HCT116 (cell line): Measurements from ENCODE around the gene LYPD3. TPM values are rescaled to one million over a fixed set of nuclear protein-coding genes. Genes with fewer than 3 reads are reported as not detected.

Experiments
- ATAC-seq: fragments of 200-7000 bp; cut with Tn5 transposase; 2 replicates; pipeline ENCODE4 v1.9.1; 2020; ENCODE audit warnings: mild to moderate bottlenecking, moderate library complexity
- BruUV-seq: library from RNA; stranded (reverse); fragments of 400-500 nt; replicated peaks from 2 replicates; lab custom pipeline; 2021; lab: Mats Ljungman, UMichigan
- CTCF ChIA-PET: fragments of 300-600 bp; sonication (Branson Sonifier 250); formaldehyde crosslinking; loops from one replicate; lab custom pipeline; 2021; ENCODE audit warnings: antibody characterized with exemption; lab: Charles Lee
- POLR2A ChIA-PET: fragments of 300-600, 350-600 bp; sonication (Branson Sonifier 250); formaldehyde crosslinking; loops from one replicate; lab custom pipeline; 2021; ENCODE audit warnings: antibody characterized with exemption; lab: Charles Lee
- RAD21 ChIA-PET, 2 experiments: fragments of 300-600 bp; sonication (Branson Sonifier 250); formaldehyde crosslinking; loops; one replicate each; lab custom pipeline; 2023; ENCODE audit warnings: low total read pairs in 2 of 2; ENCODE audit not compliant: uncharacterized antibody in 2 of 2, unreplicated experiment in 2 of 2, low non-redundant PET in 1 of 2; lab: Charles Lee
- DNase-seq: peaks from one replicate; pipeline ENCODE4 v3.0.0-alpha.2; 2010; ENCODE audit warnings: low read depth, low spot score
- H2AFZ ChIP-seq: fragments of 200-600 bp; shearing (Covaris generic), sonication (generic); 2 replicates; pipeline ENCODE4 v1.6.1; 2017; ENCODE audit warnings: low read depth, mixed run types, mixed read lengths, antibody characterized with exemption, low read length; ENCODE audit not compliant: poor library complexity, severe bottlenecking
- H3K27ac ChIP-seq: 2 replicates; pipeline ENCODE4 v1.5.1; 2012; ENCODE audit warnings: low read depth, low read length
- H3K27me3 ChIP-seq: fragments of 200-600 bp; sonication (generic); 2 replicates; pipeline ENCODE4 v1.6.1; 2016; ENCODE audit warnings: mixed run types, low read length, mixed read lengths; ENCODE audit not compliant: insufficient read depth
- H3K36me3 ChIP-seq, 2 experiments: fragments of 200-500 bp in 1 of 2; fragments of 200-600 bp in 1 of 2; sonication (Bioruptor generic) in 1 of 2; sonication (generic) in 1 of 2; 2 replicates each; pipeline versions ENCODE4 v1.5.1 to v1.6.1; 2014 to 2016; ENCODE audit warnings: low read length in 2 of 2, inconsistent platforms in 1 of 2, mixed read lengths in 1 of 2, mixed run types in 1 of 2; ENCODE audit not compliant: insufficient read depth in 2 of 2, control insufficient read depth in 1 of 2
- H3K4me1 ChIP-seq, 2 experiments: fragments of 200-600 bp in 1 of 2; sonication (generic) in 1 of 2; 2 replicates each; pipeline versions ENCODE4 v1.5.1 to v1.6.1; 2012 to 2017; ENCODE audit warnings: low read length in 2 of 2, inconsistent platforms in 1 of 2, mild to moderate bottlenecking in 1 of 2, mixed read lengths in 1 of 2, mixed run types in 1 of 2, moderate library complexity in 1 of 2; ENCODE audit not compliant: insufficient read depth in 2 of 2, control insufficient read depth in 1 of 2
- H3K4me2 ChIP-seq: fragments of 200-600 bp; sonication (generic); 2 replicates; pipeline ENCODE4 v1.6.1; 2017; ENCODE audit warnings: mixed run types, low read length, mixed read lengths
- H3K4me3 ChIP-seq, 2 experiments: fragments of 200-600 bp in 1 of 2; sonication (generic) in 1 of 2; replicated peaks in 1 of 2; 2 replicates each; pipeline ENCODE4 v1.5.1; 2011 to 2016; ENCODE audit warnings: low read length in 2 of 2, control low read depth in 1 of 2, low read depth in 1 of 2, mild to moderate bottlenecking in 1 of 2, mixed read lengths in 1 of 2, mixed run types in 1 of 2
- H3K79me2 ChIP-seq: fragments of 200-600 bp; sonication (generic); 2 replicates; pipeline ENCODE4 v1.6.1; 2017; ENCODE audit warnings: mild to moderate bottlenecking, mixed run types, low read length, moderate library complexity, mixed read lengths; ENCODE audit not compliant: insufficient read depth
- H3K9ac ChIP-seq: fragments of 200-600 bp; sonication (generic); 2 replicates; pipeline ENCODE4 v1.6.1; 2016; ENCODE audit warnings: low read length, mixed read lengths
- H3K9me2 ChIP-seq: fragments of 200-600 bp; sonication (generic), shearing (Covaris generic); 2 replicates; pipeline ENCODE4 v1.6.1; 2017; ENCODE audit warnings: mixed run types, mild to moderate bottlenecking, moderate library complexity; ENCODE audit not compliant: insufficient read depth
- H3K9me3 ChIP-seq, 2 experiments: fragments of 200-500 bp in 1 of 2; fragments of 200-600 bp in 1 of 2; sonication (Bioruptor generic) in 1 of 2; sonication (generic) in 1 of 2; 2 replicates each; pipeline ENCODE4 v1.6.1; 2014 to 2017; ENCODE audit warnings: low read length in 2 of 2, mixed read lengths in 2 of 2, inconsistent platforms in 1 of 2, low read depth in 1 of 2, mild to moderate bottlenecking in 1 of 2, mixed run types in 1 of 2, moderate library complexity in 1 of 2; ENCODE audit not compliant: control insufficient read depth in 1 of 2, insufficient read depth in 1 of 2
- H4K20me1 ChIP-seq: fragments of 200-600 bp; sonication (generic), shearing (Covaris generic); 2 replicates; pipeline ENCODE4 v1.6.1; 2017; ENCODE audit warnings: mixed run types, mild to moderate bottlenecking, moderate library complexity; ENCODE audit not compliant: insufficient read depth
- CTCF ChIP-seq, 3 experiments: fragments of 200-600 bp in 1 of 3; sonication (generic) in 1 of 3; IDR thresholded peaks in 2 of 3; conservative IDR thresholded peaks in 1 of 3; 2 replicates each; pipeline ENCODE4 v1.5.1; 2012 to 2017; ENCODE audit warnings: low read depth in 2 of 3, low read length in 2 of 3, antibody characterized with exemption in 1 of 3, borderline replicate concordance in 1 of 3, control low read depth in 1 of 3, mild to moderate bottlenecking in 1 of 3, mixed read lengths in 1 of 3, mixed run types in 1 of 3, moderate library complexity in 1 of 3; ENCODE audit not compliant: insufficient read depth in 1 of 3
- EGR1 ChIP-seq: IDR thresholded peaks from 2 replicates; pipeline ENCODE4 v1.6.1; 2012; ENCODE audit warnings: low read depth
- ELF1 ChIP-seq: IDR thresholded peaks from 2 replicates; pipeline ENCODE4 v1.6.1; 2012; ENCODE audit warnings: low read depth, borderline replicate concordance
- EZH2 ChIP-seq: fragments of 200-600 bp; sonication (generic); IDR thresholded peaks from 2 replicates; pipeline ENCODE4 v1.6.1; 2017; ENCODE audit warnings: antibody characterized with exemption, mixed run types
- EZH2phosphoT487 ChIP-seq: fragments of 200-600 bp; IDR thresholded peaks from 2 replicates; pipeline ENCODE4 v1.6.1; 2018; ENCODE audit warnings: antibody characterized with exemption, borderline replicate concordance
- FOSL1 ChIP-seq: IDR thresholded peaks from 2 replicates; pipeline ENCODE4 v1.6.1; 2012; ENCODE audit warnings: low read depth
- JUND ChIP-seq: IDR thresholded peaks from 2 replicates; pipeline ENCODE4 v1.6.1; 2012
- MAX ChIP-seq: IDR thresholded peaks from 2 replicates; pipeline ENCODE4 v1.6.1; 2012
- POLR2A ChIP-seq: IDR thresholded peaks from 2 replicates; pipeline ENCODE4 v1.7.0; 2011; ENCODE audit warnings: borderline replicate concordance; ENCODE audit not compliant: insufficient read depth, insufficient read length; ENCODE audit errors: extremely low read depth
- RAD21 ChIP-seq: IDR thresholded peaks from 2 replicates; pipeline ENCODE4 v1.6.1; 2012; ENCODE audit warnings: low read depth, mild to moderate bottlenecking
- SP1 ChIP-seq: IDR thresholded peaks from 2 replicates; pipeline ENCODE4 v1.6.1; 2012; ENCODE audit warnings: low read depth
- TCF7L2 ChIP-seq: IDR thresholded peaks from 2 replicates; pipeline ENCODE4 v1.7.0; 2011; ENCODE audit warnings: borderline replicate concordance, inconsistent platforms; ENCODE audit not compliant: insufficient read depth, insufficient read length; ENCODE audit errors: extremely low read depth
- YY1 ChIP-seq: IDR thresholded peaks from 2 replicates; pipeline ENCODE4 v1.6.1; 2011; ENCODE audit warnings: low read length, low read depth, moderate library complexity, mild to moderate bottlenecking; ENCODE audit not compliant: insufficient replicate concordance; ENCODE audit errors: extremely low read depth
- ZBTB33 ChIP-seq: IDR thresholded peaks from 2 replicates; pipeline ENCODE4 v1.6.1; 2011; ENCODE audit warnings: mild to moderate bottlenecking, low read length, moderate library complexity; ENCODE audit not compliant: insufficient replicate concordance; ENCODE audit errors: extremely low read depth
- ZFX ChIP-seq: fragments of 450-650 bp; IDR thresholded peaks from 2 replicates; pipeline ENCODE4 v1.6.1; 2017
- intact Hi-C: fragments of 100-400 bp; cut with micrococcal nuclease; formaldehyde crosslinking; loops from 2 replicates; pipeline ENCODE4 v1.10.0; 2022
- total RNA-seq: library from RNA; stranded (reverse); gene quantifications from one replicate; pipeline ENCODE4 v1.2.1, GENCODE V29; 2021; ENCODE audit not compliant: unreplicated experiment
- TF ChIP-seq, protein P1 (sequence below): IDR thresholded peaks from 2 replicates; pipeline ENCODE4 v1.6.1; 2012; ENCODE audit warnings: low read depth

LYPD3 gene
- total RNA-seq, 1 experiment from 2014 or later, result 3.6 TPM

DNA sequence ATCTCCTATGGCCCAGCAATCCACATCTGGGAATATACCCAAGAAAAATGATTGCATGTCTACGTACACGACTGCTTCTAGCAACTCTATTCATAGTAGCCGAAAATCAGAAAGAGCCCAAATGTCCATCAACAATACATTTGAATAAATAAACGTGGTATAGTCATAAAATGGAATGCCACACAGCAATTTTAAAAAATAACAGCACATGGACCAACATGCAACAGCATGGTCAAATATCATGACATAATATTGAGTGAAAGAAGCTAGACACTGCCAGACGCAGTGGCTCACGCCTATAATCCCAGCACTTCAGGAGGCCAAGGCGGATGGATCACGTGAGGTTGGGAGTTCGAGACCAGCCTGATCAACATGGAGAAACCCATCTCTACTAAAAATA lies 34.4 kb downstream of the LYPD3 start:
- no peak overlapping the region for H3K27ac ChIP-seq
- DNase-seq, result no peak
- TF ChIP-seq ZBTB33 (no peak), CTCF (IDR thresholded peaks at IDR 0.05 in 2 of 3, conservative IDR thresholded peaks at IDR 0.05 in 1 of 3; ENCODE audit: borderline replicate concordance in 1 of 3, insufficient read depth in 1 of 3, low read depth in 2 of 3, low read length in 2 of 3) (no peak), EZH2phosphoT487 (no peak), EGR1 (no peak), FOSL1 (no peak), ZFX (no peak), YY1 (no peak), MAX (no peak), SP1 (no peak), RAD21 (no peak), POLR2A (no peak), JUND (no peak), ELF1 (no peak), TCF7L2 (no peak), EZH2 (no peak)
- TF ChIP-seq, protein P1, sequence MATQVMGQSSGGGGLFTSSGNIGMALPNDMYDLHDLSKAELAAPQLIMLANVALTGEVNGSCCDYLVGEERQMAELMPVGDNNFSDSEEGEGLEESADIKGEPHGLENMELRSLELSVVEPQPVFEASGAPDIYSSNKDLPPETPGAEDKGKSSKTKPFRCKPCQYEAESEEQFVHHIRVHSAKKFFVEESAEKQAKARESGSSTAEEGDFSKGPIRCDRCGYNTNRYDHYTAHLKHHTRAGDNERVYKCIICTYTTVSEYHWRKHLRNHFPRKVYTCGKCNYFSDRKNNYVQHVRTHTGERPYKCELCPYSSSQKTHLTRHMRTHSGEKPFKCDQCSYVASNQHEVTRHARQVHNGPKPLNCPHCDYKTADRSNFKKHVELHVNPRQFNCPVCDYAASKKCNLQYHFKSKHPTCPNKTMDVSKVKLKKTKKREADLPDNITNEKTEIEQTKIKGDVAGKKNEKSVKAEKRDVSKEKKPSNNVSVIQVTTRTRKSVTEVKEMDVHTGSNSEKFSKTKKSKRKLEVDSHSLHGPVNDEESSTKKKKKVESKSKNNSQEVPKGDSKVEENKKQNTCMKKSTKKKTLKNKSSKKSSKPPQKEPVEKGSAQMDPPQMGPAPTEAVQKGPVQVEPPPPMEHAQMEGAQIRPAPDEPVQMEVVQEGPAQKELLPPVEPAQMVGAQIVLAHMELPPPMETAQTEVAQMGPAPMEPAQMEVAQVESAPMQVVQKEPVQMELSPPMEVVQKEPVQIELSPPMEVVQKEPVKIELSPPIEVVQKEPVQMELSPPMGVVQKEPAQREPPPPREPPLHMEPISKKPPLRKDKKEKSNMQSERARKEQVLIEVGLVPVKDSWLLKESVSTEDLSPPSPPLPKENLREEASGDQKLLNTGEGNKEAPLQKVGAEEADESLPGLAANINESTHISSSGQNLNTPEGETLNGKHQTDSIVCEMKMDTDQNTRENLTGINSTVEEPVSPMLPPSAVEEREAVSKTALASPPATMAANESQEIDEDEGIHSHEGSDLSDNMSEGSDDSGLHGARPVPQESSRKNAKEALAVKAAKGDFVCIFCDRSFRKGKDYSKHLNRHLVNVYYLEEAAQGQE, result no peak
- TF ChIP-seq, all 23 proteins: peak for 0
- BruUV-seq, result no TSS peak
- Histone ChIP-seq H4K20me1 (no peaks in the 10 kb centered on the region), H3K4me2 (no peak overlapping the region), H2AFZ (no peak overlapping the region), H3K4me3 (no peak overlapping the region), H3K9me3 (no peaks in the 10 kb centered on the region), H3K4me1 (peaks cover 4 to 18% of the 10 kb centered on the region in 2 experiments), H3K9ac (no peak overlapping the region), H3K36me3 (no peaks in the 10 kb centered on the region), H3K9me2 (no peaks in the 10 kb centered on the region), H3K27me3 (no peaks in the 10 kb centered on the region), H3K79me2 (no peaks in the 10 kb centered on the region)
- CTCF ChIA-PET, result interaction anchor here (1.0 to 2.2 kb wide), 2 partner anchors 88 kb away, joined by 3 to 22 read pairs; no protein-coding TSS in a partner anchor
- POLR2A ChIA-PET, result no interaction called here
- intact Hi-C loops, result loop anchor here (5.0 to 10.0 kb wide), 3 partner anchors 161 to 514 kb away; no protein-coding TSS in a partner anchor
- ATAC-seq, result no peak
- RAD21 ChIA-PET, result no interaction called here
